Neural progenitor cell (in vitro differentiated cells): ENCODE data around the gene HNRNPA2B1. TPM values are rescaled to one million over a fixed set of nuclear protein-coding genes. Genes with fewer than 3 reads are reported as not detected.

Experiments
- DNase-seq: peaks from one replicate; pipeline ENCODE4 v3.0.0-alpha.2; 2016; ENCODE audit warnings: low spot score
- H2AFZ ChIP-seq: fragments of 200-600 bp; sonication (generic); replicated peaks from 2 replicates; pipeline ENCODE4 v1.6.1; 2016; ENCODE audit warnings: antibody characterized with exemption
- H3F3A ChIP-seq: fragments of 200-600 bp; sonication (generic); 2 replicates; pipeline ENCODE4 v1.6.1; 2016; ENCODE audit warnings: antibody characterized with exemption, low read depth
- H3K27ac ChIP-seq: fragments of 200-600 bp; sonication (generic); 2 replicates; pipeline ENCODE4 v1.5.1; 2016; ENCODE audit warnings: mild to moderate bottlenecking
- H3K27me3 ChIP-seq: fragments of 200-600 bp; sonication (generic); 2 replicates; pipeline ENCODE4 v1.6.1; 2016; ENCODE audit warnings: mild to moderate bottlenecking, moderate library complexity
- H3K36me3 ChIP-seq: fragments of 200-600 bp; sonication (generic); 2 replicates; pipeline ENCODE4 v1.5.1; 2016
- H3K4me1 ChIP-seq: fragments of 200-600 bp; sonication (generic); 2 replicates; pipeline ENCODE4 v1.6.1; 2016; ENCODE audit warnings: mixed run types
- H3K4me2 ChIP-seq: fragments of 200-600 bp; sonication (generic); 2 replicates; pipeline ENCODE4 v1.6.1; 2016
- H3K4me3 ChIP-seq: fragments of 200-600 bp; sonication (generic); 2 replicates; pipeline ENCODE4 v1.5.1; 2016
- H3K79me2 ChIP-seq: fragments of 200-600 bp; sonication (generic); 2 replicates; pipeline ENCODE4 v1.6.1; 2016; ENCODE audit warnings: low read depth
- H3K9ac ChIP-seq: fragments of 200-600 bp; sonication (generic); 2 replicates; pipeline ENCODE4 v1.6.1; 2016
- H3K9me3 ChIP-seq: fragments of 200-600 bp; sonication (generic); 2 replicates; pipeline ENCODE4 v1.5.1; 2016; ENCODE audit warnings: low read depth
- H4K20me1 ChIP-seq: fragments of 200-600 bp; sonication (generic); 2 replicates; pipeline ENCODE4 v1.6.1; 2016; ENCODE audit warnings: low read depth
- H3K27ac Mint-ChIP-seq: 3 replicates; pipeline ENCODE4 v1.8.0; 2021; ENCODE audit warnings: mixed read lengths
- H3K27me3 Mint-ChIP-seq: 2 replicates; pipeline ENCODE4 v1.8.0; 2022; ENCODE audit warnings: low read depth, mild to moderate bottlenecking, inconsistent platforms, moderate library complexity, mixed read lengths; ENCODE audit not compliant: insufficient read depth
- H3K36me3 Mint-ChIP-seq: 3 replicates; pipeline ENCODE4 v1.8.0; 2021; ENCODE audit warnings: mixed read lengths
- H3K4me1 Mint-ChIP-seq: 3 replicates; pipeline ENCODE4 v1.8.0; 2021; ENCODE audit warnings: mixed read lengths
- H3K4me3 Mint-ChIP-seq: 3 replicates; pipeline ENCODE4 v1.8.0; 2021; ENCODE audit warnings: mild to moderate bottlenecking, moderate library complexity, mixed read lengths
- H3K9me3 Mint-ChIP-seq: 3 replicates; pipeline ENCODE4 v1.8.0; 2020; ENCODE audit warnings: mixed read lengths
- EZH2 ChIP-seq: fragments of 200-600 bp; sonication (generic); IDR thresholded peaks from 2 replicates; pipeline ENCODE4 v1.6.1; 2017; ENCODE audit warnings: antibody characterized with exemption, mild to moderate bottlenecking, moderate library complexity
- EZH2phosphoT487 ChIP-seq: fragments of 200-600 bp; sonication (generic); IDR thresholded peaks from 2 replicates; pipeline ENCODE4 v1.6.1; 2017; ENCODE audit warnings: antibody characterized with exemption
- total RNA-seq: library from RNA; depleted of rRNA; stranded (reverse); fragments of >200 nt; gene quantifications from 2 replicates; pipeline ENCODE4 v1.2.3, GENCODE V29; 2015; ENCODE audit warnings: low replicate concordance
- TF ChIP-seq, protein P1 (sequence below): fragments of 200-600 bp; sonication (generic); IDR thresholded peaks from 2 replicates; pipeline ENCODE4 v1.5.1; 2017; ENCODE audit warnings: antibody characterized with exemption, mild to moderate bottlenecking

Gene HNRNPA2B1
- total RNA-seq, 1 donor from 2014 or later, result 601 TPM

DNA sequence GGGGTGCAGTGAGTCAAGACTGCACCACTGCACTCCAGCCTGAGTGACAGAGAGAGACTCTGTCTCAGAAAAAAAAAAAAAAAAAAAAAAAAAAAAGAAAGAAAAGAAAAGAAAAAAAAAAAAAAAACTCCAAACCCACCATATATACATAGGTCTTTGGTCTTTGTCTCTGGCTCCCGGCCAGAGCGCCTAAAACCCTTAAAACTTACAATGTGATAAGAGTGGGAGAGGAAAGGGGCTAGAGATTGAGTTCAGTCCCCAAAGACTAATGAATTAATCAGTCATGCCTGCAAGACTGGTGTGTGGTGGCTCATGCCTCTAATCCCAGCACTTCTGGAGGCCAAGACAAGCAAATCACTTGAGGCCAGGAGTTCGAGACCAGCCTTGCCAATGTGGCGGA, 55.3 kb downstream of the HNRNPA2B1 start:
- peaks cover 6% of the 10 kb centered on the region for H3F3A ChIP-seq
- H3K27ac ChIP-seq, result no peak overlapping the region
- no peak overlapping the region for H3K27ac Mint-ChIP-seq
- H3K36me3 Mint-ChIP-seq, result no peaks in the 10 kb centered on the region
- H3K79me2 ChIP-seq, result no peaks in the 10 kb centered on the region
- no peaks in the 10 kb centered on the region for H4K20me1 ChIP-seq
- no peak for DNase-seq
- no peak overlapping the region for H3K9ac ChIP-seq
- H3K9me3 ChIP-seq, result no peaks in the 10 kb centered on the region
- peaks cover 7% of the 10 kb centered on the region for H3K27me3 ChIP-seq
- H3K36me3 ChIP-seq, result no peaks in the 10 kb centered on the region
- TF ChIP-seq EZH2, result no peak
- TF ChIP-seq EZH2phosphoT487, result no peak
- TF ChIP-seq, protein P1, sequence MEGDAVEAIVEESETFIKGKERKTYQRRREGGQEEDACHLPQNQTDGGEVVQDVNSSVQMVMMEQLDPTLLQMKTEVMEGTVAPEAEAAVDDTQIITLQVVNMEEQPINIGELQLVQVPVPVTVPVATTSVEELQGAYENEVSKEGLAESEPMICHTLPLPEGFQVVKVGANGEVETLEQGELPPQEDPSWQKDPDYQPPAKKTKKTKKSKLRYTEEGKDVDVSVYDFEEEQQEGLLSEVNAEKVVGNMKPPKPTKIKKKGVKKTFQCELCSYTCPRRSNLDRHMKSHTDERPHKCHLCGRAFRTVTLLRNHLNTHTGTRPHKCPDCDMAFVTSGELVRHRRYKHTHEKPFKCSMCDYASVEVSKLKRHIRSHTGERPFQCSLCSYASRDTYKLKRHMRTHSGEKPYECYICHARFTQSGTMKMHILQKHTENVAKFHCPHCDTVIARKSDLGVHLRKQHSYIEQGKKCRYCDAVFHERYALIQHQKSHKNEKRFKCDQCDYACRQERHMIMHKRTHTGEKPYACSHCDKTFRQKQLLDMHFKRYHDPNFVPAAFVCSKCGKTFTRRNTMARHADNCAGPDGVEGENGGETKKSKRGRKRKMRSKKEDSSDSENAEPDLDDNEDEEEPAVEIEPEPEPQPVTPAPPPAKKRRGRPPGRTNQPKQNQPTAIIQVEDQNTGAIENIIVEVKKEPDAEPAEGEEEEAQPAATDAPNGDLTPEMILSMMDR, result no peak
- H3K9me3 Mint-ChIP-seq, result peaks cover 9% of the 10 kb centered on the region
- no peaks in the 10 kb centered on the region for H3K4me1 ChIP-seq
- H3K4me1 Mint-ChIP-seq, result peaks cover 11% of the 10 kb centered on the region
- no peak overlapping the region for H2AFZ ChIP-seq
- H3K4me3 Mint-ChIP-seq, result no peak overlapping the region
- H3K27me3 Mint-ChIP-seq, result peaks cover 2% of the 10 kb centered on the region
- H3K4me2 ChIP-seq, result no peak overlapping the region
- H3K4me3 ChIP-seq, result no peak overlapping the region

DNA sequence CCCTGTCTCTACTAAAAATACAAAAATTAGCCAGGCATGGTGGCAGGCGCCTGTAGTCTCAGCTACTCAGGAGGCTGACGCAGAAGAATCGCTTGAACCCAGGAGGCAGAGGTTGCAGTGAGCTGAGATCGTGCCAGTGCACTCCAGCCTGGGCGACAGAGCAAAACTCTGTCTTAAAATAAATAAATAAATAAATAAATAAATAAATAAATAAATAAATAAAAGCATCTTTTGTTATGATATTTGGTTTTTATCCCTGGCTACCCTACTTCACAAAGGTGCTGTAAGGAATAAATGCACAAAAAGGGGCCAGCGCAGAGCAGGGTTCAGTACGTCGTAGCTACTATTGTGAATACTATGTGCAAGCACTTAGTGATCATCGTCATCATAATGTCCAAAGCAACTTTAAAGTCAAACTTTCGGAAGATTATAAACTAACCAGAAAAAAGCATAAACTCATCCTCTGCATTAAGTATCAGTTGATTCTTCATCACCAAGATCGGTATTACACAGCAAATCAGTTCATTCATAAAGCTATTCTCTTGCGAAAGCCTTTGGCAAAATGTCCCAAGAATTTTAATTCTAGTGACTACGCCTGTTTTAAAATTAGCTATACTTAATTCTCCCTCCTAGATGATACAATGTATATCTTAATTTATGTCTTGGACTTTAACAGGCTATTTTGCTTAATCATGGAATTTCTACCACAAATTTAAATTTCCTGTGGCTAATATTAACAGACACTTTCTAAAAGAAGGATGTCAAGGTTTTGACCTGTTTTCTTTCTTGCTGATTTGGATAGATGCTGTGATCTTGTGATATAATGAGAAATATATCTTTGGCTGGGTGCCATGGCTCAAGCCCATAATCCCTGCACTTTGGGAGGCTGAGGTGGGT, 56.1 kb downstream of the HNRNPA2B1 start:
- H3K9me3 ChIP-seq, result no peaks in the 10 kb centered on the region
- no peaks in the 10 kb centered on the region for H3K79me2 ChIP-seq
- H3K36me3 ChIP-seq, result no peaks in the 10 kb centered on the region
- H3K27me3 ChIP-seq, result no peaks in the 10 kb centered on the region
- no peak for TF ChIP-seq EZH2
- TF ChIP-seq EZH2phosphoT487, result no peak
- TF ChIP-seq, protein P1, result no peak
- Mint-ChIP-seq H3K4me1 (peaks cover 11% of the 10 kb centered on the region), H3K4me3 (no peak overlapping the region), H3K9me3 (peaks cover 9% of the 10 kb centered on the region), H3K27me3 (peaks cover 2% of the 10 kb centered on the region), H3K36me3 (no peaks in the 10 kb centered on the region), H3K27ac (no peak overlapping the region)
- no peak for DNase-seq
- H3K4me2 ChIP-seq, result no peak overlapping the region
- H3F3A ChIP-seq, result peaks cover 6% of the 10 kb centered on the region
- H3K27ac ChIP-seq, result no peak overlapping the region
- no peak overlapping the region for H3K9ac ChIP-seq
- H2AFZ ChIP-seq, result no peak overlapping the region
- H4K20me1 ChIP-seq, result no peaks in the 10 kb centered on the region
- H3K4me1 ChIP-seq, result no peaks in the 10 kb centered on the region
- no peak overlapping the region for H3K4me3 ChIP-seq

DNA sequence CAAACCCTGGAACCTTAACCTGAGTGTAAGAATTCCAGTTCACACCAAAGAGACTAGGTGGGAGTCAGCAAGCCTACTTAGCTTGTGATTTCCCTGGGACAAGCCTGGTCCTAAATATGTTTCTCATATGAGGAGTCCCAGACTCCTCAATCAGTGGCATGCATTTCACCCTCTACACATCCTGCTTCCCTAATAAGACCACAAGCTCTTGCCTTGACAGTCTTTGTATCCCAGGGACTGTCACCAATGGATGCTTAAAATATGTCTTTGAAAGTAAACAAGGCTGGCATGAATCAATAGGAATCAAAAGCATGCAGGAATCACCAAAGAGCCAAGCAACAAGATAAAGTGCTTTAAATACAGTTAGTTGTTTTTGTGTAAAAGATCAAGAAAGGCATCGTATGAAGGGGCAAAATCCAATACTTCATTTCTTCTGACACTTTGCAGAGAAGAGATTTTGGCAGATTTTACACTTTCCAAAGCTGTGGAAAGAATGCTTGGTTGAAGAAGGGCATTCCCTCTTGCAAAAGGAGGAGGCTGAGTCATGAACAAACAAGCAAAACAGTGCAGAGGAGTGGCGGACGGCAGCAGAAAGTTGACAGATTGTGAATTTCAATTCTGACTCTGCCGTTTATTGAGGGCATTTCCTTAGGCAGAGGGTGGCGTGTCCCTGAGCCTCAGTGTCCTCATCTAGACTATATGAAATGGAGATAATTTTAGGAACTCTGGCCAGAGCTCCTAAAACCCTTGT, 57.1 kb downstream of the HNRNPA2B1 start:
- Histone ChIP-seq H3K79me2 (no peaks in the 10 kb centered on the region), H3K4me2 (no peak overlapping the region), H3K27ac (no peak overlapping the region), H3K4me1 (no peaks in the 10 kb centered on the region), H3F3A (no peaks in the 10 kb centered on the region), H2AFZ (no peak overlapping the region), H4K20me1 (no peaks in the 10 kb centered on the region), H3K36me3 (no peaks in the 10 kb centered on the region), H3K4me3 (no peak overlapping the region), H3K9me3 (no peaks in the 10 kb centered on the region), H3K27me3 (no peaks in the 10 kb centered on the region), H3K9ac (no peak overlapping the region)
- Mint-ChIP-seq H3K27ac (no peak overlapping the region), H3K27me3 (peaks cover 2% of the 10 kb centered on the region), H3K4me3 (no peak overlapping the region), H3K9me3 (peaks cover 7% of the 10 kb centered on the region), H3K4me1 (peaks cover 7% of the 10 kb centered on the region), H3K36me3 (no peaks in the 10 kb centered on the region)
- TF ChIP-seq EZH2phosphoT487 (no peak), EZH2 (no peak)
- TF ChIP-seq, protein P1, result no peak
- DNase-seq, result no peak
